Bronchial epithelial cell (primary cell): ENCODE results near the gene ARL13B. TPM values are rescaled to one million over a fixed set of nuclear protein-coding genes. Genes with fewer than 3 reads are reported as not detected.

ENCODE experiments used
- DNase-seq: peaks from one replicate; pipeline ENCODE4 v3.0.0-alpha.2; 2010; ENCODE audit warnings: low read depth
- FAIRE-seq: peaks from 2 replicates; lab custom pipeline; 2011; peaks lifted over from hg19 to GRCh38; lab: Jason Lieb, UNC
- H3K27me3 ChIP-seq: 2 replicates; pipeline ENCODE4 v1.5.1; 2011; ENCODE audit warnings: low read length; ENCODE audit not compliant: control insufficient read depth, insufficient read depth
- H3K36me3 ChIP-seq: 2 replicates; pipeline ENCODE4 v1.5.1; 2011; ENCODE audit warnings: low read length; ENCODE audit not compliant: control insufficient read depth, insufficient read depth
- H3K4me3 ChIP-seq: 2 replicates; pipeline ENCODE4 v1.5.1; 2011; ENCODE audit warnings: mild to moderate bottlenecking, low read depth, low read length, control low read depth
- CTCF ChIP-seq: IDR thresholded peaks from 2 replicates; pipeline ENCODE4 v1.5.1; 2011; ENCODE audit warnings: mild to moderate bottlenecking, moderate library complexity, low read length, control low read depth, inconsistent platforms; ENCODE audit not compliant: insufficient read depth, severe bottlenecking
- total RNA-seq: library from RNA; depleted of rRNA; stranded (reverse); fragments of >200 nt; gene quantifications from 2 replicates; pipeline ENCODE4 v1.2.1, GENCODE V29; 2014

Gene ARL13B
- total RNA-seq, 1 donor from 2014 or later, result 6.8 TPM

- Histone ChIP-seq H3K4me3 (no peak overlapping the region), H3K36me3 (no peaks in the 10 kb centered on the region), H3K27me3 (no peaks in the 10 kb centered on the region)
- FAIRE-seq (no peak), DNase-seq (no peak)
- TF ChIP-seq CTCF, result no peak
These were observed 35.1 kb downstream of the ARL13B start for GRCh38 chr3:94015025-94015424.

DNA sequence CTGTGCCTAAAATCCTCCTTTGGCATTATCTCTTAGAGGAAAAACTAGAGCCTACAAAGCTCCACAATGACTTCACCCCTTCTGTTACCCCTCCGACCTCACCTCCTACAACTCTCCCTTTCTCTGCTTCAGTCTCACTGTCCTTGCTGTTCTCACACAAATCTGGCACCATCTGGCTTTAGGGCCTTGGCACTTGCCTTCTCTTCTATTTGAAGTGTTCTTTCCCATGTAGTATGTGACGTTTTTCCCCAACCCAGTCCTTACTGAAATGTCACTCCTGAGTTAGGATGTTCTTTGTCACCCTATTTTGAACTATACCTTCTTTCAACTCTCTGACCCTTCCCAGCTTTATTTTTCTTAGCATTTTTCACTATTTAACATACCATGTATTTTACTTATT lies 39.7 kb downstream of the ARL13B start:
- H3K27me3 ChIP-seq, result no peaks in the 10 kb centered on the region
- no peaks in the 10 kb centered on the region for H3K36me3 ChIP-seq
- TF ChIP-seq CTCF, result no peak
- DNase-seq, result no peak
- no peak overlapping the region for H3K4me3 ChIP-seq
- no peak for FAIRE-seq

GRCh38 chr3:94020293-94020692 lies 40.3 kb downstream of the ARL13B start:
- no peak for TF ChIP-seq CTCF
- DNase-seq (no peak), FAIRE-seq (no peak)

DNA sequence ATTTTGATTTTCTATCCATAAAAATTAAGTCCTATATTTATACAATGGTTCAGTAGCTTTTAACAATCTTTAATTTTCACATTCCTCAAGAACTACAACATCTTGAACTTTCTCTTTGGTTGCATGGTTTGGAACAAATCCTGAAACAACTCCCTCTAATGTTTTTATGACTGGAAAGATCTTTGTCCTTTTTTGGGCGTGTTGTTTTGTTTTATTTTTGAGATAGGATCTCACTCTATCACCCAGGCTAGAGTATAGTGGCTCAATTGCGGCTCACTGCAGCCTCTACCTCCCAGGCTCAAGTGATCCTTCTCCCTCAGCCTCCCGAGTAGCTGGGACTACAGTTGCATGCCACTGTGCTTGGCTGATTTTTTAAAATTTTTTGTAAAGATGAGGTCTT lies 44.4 kb downstream of the ARL13B start:
- no peak for FAIRE-seq
- Histone ChIP-seq H3K4me3 (no peak overlapping the region), H3K36me3 (no peaks in the 10 kb centered on the region), H3K27me3 (no peaks in the 10 kb centered on the region)
- TF ChIP-seq CTCF, result no peak
- no peak for DNase-seq

More at GRCh38 chr3:94020293-94020692, 40.3 kb downstream of the ARL13B start:
- H3K36me3 ChIP-seq, result no peaks in the 10 kb centered on the region
- no peak overlapping the region for H3K4me3 ChIP-seq
- no peaks in the 10 kb centered on the region for H3K27me3 ChIP-seq

DNA sequence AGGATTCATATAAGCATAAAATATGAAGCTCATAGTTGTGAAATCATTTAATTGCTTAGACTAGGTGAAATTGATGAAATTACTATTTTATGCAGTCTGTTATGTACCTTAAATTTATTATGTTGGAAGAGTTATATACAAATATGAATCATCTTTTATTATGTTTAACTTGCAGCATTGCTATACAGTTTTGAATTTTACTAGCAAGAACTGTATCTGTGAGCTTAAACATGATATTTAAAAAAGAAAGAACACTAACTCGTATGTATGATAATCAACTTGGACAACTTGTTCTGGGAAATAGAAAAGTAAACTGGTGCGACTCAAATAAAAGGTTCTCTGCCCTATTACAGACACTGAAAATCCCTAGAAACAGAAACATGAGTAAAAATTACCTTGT lies 46.7 kb downstream of the ARL13B start:
- Histone ChIP-seq H3K36me3 (no peaks in the 10 kb centered on the region), H3K4me3 (no peak overlapping the region), H3K27me3 (no peaks in the 10 kb centered on the region)
- no peak for DNase-seq
- no peak for TF ChIP-seq CTCF
- FAIRE-seq, result no peak

- H3K36me3 ChIP-seq, result no peaks in the 10 kb centered on the region
- no peak for FAIRE-seq
- TF ChIP-seq CTCF, result no peak
- H3K27me3 ChIP-seq, result no peaks in the 10 kb centered on the region
- peak; percentile 91 for DNase-seq
- H3K4me3 ChIP-seq, result peak within 1 kb of the TSS; percentile 55
These were observed 48.3 kb downstream of the ARL13B start, which contains the start of gene STX19 for GRCh38 chr3:94028093-94028837. TSS of gene STX19 (minus strand) at chr3:94028597. CDS start at chr3:94015269, 13,328 bp downstream.
